HCT116 (cell line): ENCODE data around the gene NCAPG. TPM values are rescaled to one million over a fixed set of nuclear protein-coding genes. Genes with fewer than 3 reads are reported as not detected.

ENCODE experiments used
- ATAC-seq: fragments of 200-7000 bp; cut with Tn5 transposase; 2 replicates; pipeline ENCODE4 v1.9.1; 2020; ENCODE audit warnings: mild to moderate bottlenecking, moderate library complexity
- BruUV-seq: library from RNA; stranded (reverse); fragments of 400-500 nt; replicated peaks from 2 replicates; lab custom pipeline; 2021; lab: Mats Ljungman, UMichigan
- CTCF ChIA-PET: fragments of 300-600 bp; sonication (Branson Sonifier 250); formaldehyde crosslinking; loops from one replicate; lab custom pipeline; 2021; ENCODE audit warnings: antibody characterized with exemption; lab: Charles Lee
- POLR2A ChIA-PET: fragments of 300-600, 350-600 bp; sonication (Branson Sonifier 250); formaldehyde crosslinking; loops from one replicate; lab custom pipeline; 2021; ENCODE audit warnings: antibody characterized with exemption; lab: Charles Lee
- RAD21 ChIA-PET, 2 experiments: fragments of 300-600 bp; sonication (Branson Sonifier 250); formaldehyde crosslinking; loops; one replicate each; lab custom pipeline; 2023; ENCODE audit warnings: low total read pairs in 2 of 2; ENCODE audit not compliant: uncharacterized antibody in 2 of 2, unreplicated experiment in 2 of 2, low non-redundant PET in 1 of 2; lab: Charles Lee
- DNase-seq: peaks from one replicate; pipeline ENCODE4 v3.0.0-alpha.2; 2010; ENCODE audit warnings: low read depth, low spot score
- H2AFZ ChIP-seq: fragments of 200-600 bp; shearing (Covaris generic), sonication (generic); 2 replicates; pipeline ENCODE4 v1.6.1; 2017; ENCODE audit warnings: low read depth, mixed run types, mixed read lengths, antibody characterized with exemption, low read length; ENCODE audit not compliant: poor library complexity, severe bottlenecking
- H3K27ac ChIP-seq: 2 replicates; pipeline ENCODE4 v1.5.1; 2012; ENCODE audit warnings: low read depth, low read length
- H3K27me3 ChIP-seq: fragments of 200-600 bp; sonication (generic); 2 replicates; pipeline ENCODE4 v1.6.1; 2016; ENCODE audit warnings: mixed run types, low read length, mixed read lengths; ENCODE audit not compliant: insufficient read depth
- H3K36me3 ChIP-seq, 2 experiments: fragments of 200-500 bp in 1 of 2; fragments of 200-600 bp in 1 of 2; sonication (Bioruptor generic) in 1 of 2; sonication (generic) in 1 of 2; 2 replicates each; pipeline versions ENCODE4 v1.5.1 to v1.6.1; 2014 to 2016; ENCODE audit warnings: low read length in 2 of 2, inconsistent platforms in 1 of 2, mixed read lengths in 1 of 2, mixed run types in 1 of 2; ENCODE audit not compliant: insufficient read depth in 2 of 2, control insufficient read depth in 1 of 2
- H3K4me1 ChIP-seq, 2 experiments: fragments of 200-600 bp in 1 of 2; sonication (generic) in 1 of 2; 2 replicates each; pipeline versions ENCODE4 v1.5.1 to v1.6.1; 2012 to 2017; ENCODE audit warnings: low read length in 2 of 2, inconsistent platforms in 1 of 2, mild to moderate bottlenecking in 1 of 2, mixed read lengths in 1 of 2, mixed run types in 1 of 2, moderate library complexity in 1 of 2; ENCODE audit not compliant: insufficient read depth in 2 of 2, control insufficient read depth in 1 of 2
- H3K4me2 ChIP-seq: fragments of 200-600 bp; sonication (generic); 2 replicates; pipeline ENCODE4 v1.6.1; 2017; ENCODE audit warnings: mixed run types, low read length, mixed read lengths
- H3K4me3 ChIP-seq, 2 experiments: fragments of 200-600 bp in 1 of 2; sonication (generic) in 1 of 2; replicated peaks in 1 of 2; 2 replicates each; pipeline ENCODE4 v1.5.1; 2011 to 2016; ENCODE audit warnings: low read length in 2 of 2, control low read depth in 1 of 2, low read depth in 1 of 2, mild to moderate bottlenecking in 1 of 2, mixed read lengths in 1 of 2, mixed run types in 1 of 2
- H3K79me2 ChIP-seq: fragments of 200-600 bp; sonication (generic); 2 replicates; pipeline ENCODE4 v1.6.1; 2017; ENCODE audit warnings: mild to moderate bottlenecking, mixed run types, low read length, moderate library complexity, mixed read lengths; ENCODE audit not compliant: insufficient read depth
- H3K9ac ChIP-seq: fragments of 200-600 bp; sonication (generic); 2 replicates; pipeline ENCODE4 v1.6.1; 2016; ENCODE audit warnings: low read length, mixed read lengths
- H3K9me2 ChIP-seq: fragments of 200-600 bp; sonication (generic), shearing (Covaris generic); 2 replicates; pipeline ENCODE4 v1.6.1; 2017; ENCODE audit warnings: mixed run types, mild to moderate bottlenecking, moderate library complexity; ENCODE audit not compliant: insufficient read depth
- H3K9me3 ChIP-seq, 2 experiments: fragments of 200-500 bp in 1 of 2; fragments of 200-600 bp in 1 of 2; sonication (Bioruptor generic) in 1 of 2; sonication (generic) in 1 of 2; 2 replicates each; pipeline ENCODE4 v1.6.1; 2014 to 2017; ENCODE audit warnings: low read length in 2 of 2, mixed read lengths in 2 of 2, inconsistent platforms in 1 of 2, low read depth in 1 of 2, mild to moderate bottlenecking in 1 of 2, mixed run types in 1 of 2, moderate library complexity in 1 of 2; ENCODE audit not compliant: control insufficient read depth in 1 of 2, insufficient read depth in 1 of 2
- H4K20me1 ChIP-seq: fragments of 200-600 bp; sonication (generic), shearing (Covaris generic); 2 replicates; pipeline ENCODE4 v1.6.1; 2017; ENCODE audit warnings: mixed run types, mild to moderate bottlenecking, moderate library complexity; ENCODE audit not compliant: insufficient read depth
- ATF3 ChIP-seq: IDR thresholded peaks from 2 replicates; pipeline ENCODE4 v1.6.1; 2012
- CEBPB ChIP-seq: IDR thresholded peaks from 2 replicates; pipeline ENCODE4 v1.6.1; 2012; ENCODE audit warnings: low read depth
- CTCF ChIP-seq, 3 experiments: fragments of 200-600 bp in 1 of 3; sonication (generic) in 1 of 3; IDR thresholded peaks in 2 of 3; conservative IDR thresholded peaks in 1 of 3; 2 replicates each; pipeline ENCODE4 v1.5.1; 2012 to 2017; ENCODE audit warnings: low read depth in 2 of 3, low read length in 2 of 3, antibody characterized with exemption in 1 of 3, borderline replicate concordance in 1 of 3, control low read depth in 1 of 3, mild to moderate bottlenecking in 1 of 3, mixed read lengths in 1 of 3, mixed run types in 1 of 3, moderate library complexity in 1 of 3; ENCODE audit not compliant: insufficient read depth in 1 of 3
- EGR1 ChIP-seq: IDR thresholded peaks from 2 replicates; pipeline ENCODE4 v1.6.1; 2012; ENCODE audit warnings: low read depth
- ELF1 ChIP-seq: IDR thresholded peaks from 2 replicates; pipeline ENCODE4 v1.6.1; 2012; ENCODE audit warnings: low read depth, borderline replicate concordance
- EZH2 ChIP-seq: fragments of 200-600 bp; sonication (generic); IDR thresholded peaks from 2 replicates; pipeline ENCODE4 v1.6.1; 2017; ENCODE audit warnings: antibody characterized with exemption, mixed run types
- EZH2phosphoT487 ChIP-seq: fragments of 200-600 bp; IDR thresholded peaks from 2 replicates; pipeline ENCODE4 v1.6.1; 2018; ENCODE audit warnings: antibody characterized with exemption, borderline replicate concordance
- POLR2A ChIP-seq: IDR thresholded peaks from 2 replicates; pipeline ENCODE4 v1.7.0; 2011; ENCODE audit warnings: borderline replicate concordance; ENCODE audit not compliant: insufficient read depth, insufficient read length; ENCODE audit errors: extremely low read depth
- RAD21 ChIP-seq: IDR thresholded peaks from 2 replicates; pipeline ENCODE4 v1.6.1; 2012; ENCODE audit warnings: low read depth, mild to moderate bottlenecking
- SRF ChIP-seq: IDR thresholded peaks from 2 replicates; pipeline ENCODE4 v1.6.1; 2012; ENCODE audit warnings: low read depth
- YY1 ChIP-seq: IDR thresholded peaks from 2 replicates; pipeline ENCODE4 v1.6.1; 2011; ENCODE audit warnings: low read length, low read depth, moderate library complexity, mild to moderate bottlenecking; ENCODE audit not compliant: insufficient replicate concordance; ENCODE audit errors: extremely low read depth
- ZFX ChIP-seq: fragments of 450-650 bp; IDR thresholded peaks from 2 replicates; pipeline ENCODE4 v1.6.1; 2017
- ZNF274 ChIP-seq: fragments of 200-500 bp; sonication (Bioruptor generic); IDR thresholded peaks from 2 replicates; pipeline ENCODE4 v1.6.1; 2014; ENCODE audit warnings: mild to moderate bottlenecking, low read depth, low read length, inconsistent platforms
- intact Hi-C: fragments of 100-400 bp; cut with micrococcal nuclease; formaldehyde crosslinking; loops from 2 replicates; pipeline ENCODE4 v1.10.0; 2022
- total RNA-seq: library from RNA; stranded (reverse); gene quantifications from one replicate; pipeline ENCODE4 v1.2.1, GENCODE V29; 2021; ENCODE audit not compliant: unreplicated experiment

Gene NCAPG
- total RNA-seq, 1 experiment from 2014 or later, result 79.4 TPM

GRCh38 chr4:17780501-17781299, 30.1 kb upstream of the NCAPG start:
- POLR2A ChIA-PET, result no interaction called here
- Histone ChIP-seq H3K9ac (no peak overlapping the region), H3K4me1 (no peaks in the 10 kb centered on the region), H3K9me3 (no peaks in the 10 kb centered on the region), H3K4me3 (no peak overlapping the region), H3K27ac (no peak overlapping the region), H3K9me2 (no peaks in the 10 kb centered on the region), H3K27me3 (no peaks in the 10 kb centered on the region), H2AFZ (no peak overlapping the region), H4K20me1 (no peaks in the 10 kb centered on the region), H3K36me3 (no peaks in the 10 kb centered on the region), H3K4me2 (no peak overlapping the region), H3K79me2 (no peaks in the 10 kb centered on the region)
- CTCF ChIA-PET, result no interaction called here
- no peak for DNase-seq
- intact Hi-C loops, result no loop called here
- no peak for ATAC-seq
- RAD21 ChIA-PET, result no interaction called here
- BruUV-seq, result no TSS peak
- TF ChIP-seq YY1 (no peak), CEBPB (no peak), RAD21 (no peak), ATF3 (no peak), CTCF (IDR thresholded peaks at IDR 0.05 in 2 of 3, conservative IDR thresholded peaks at IDR 0.05 in 1 of 3; ENCODE audit: borderline replicate concordance in 1 of 3, insufficient read depth in 1 of 3, low read depth in 2 of 3, low read length in 2 of 3) (no peak), EZH2 (no peak), ZFX (no peak), SRF (no peak), POLR2A (no peak), ZNF274 (no peak), EZH2phosphoT487 (no peak), ELF1 (no peak), EGR1 (no peak)
